Measurements from ENCODE around the gene PIH1D1.
A peak's percentile ranks its signal among the peaks of the same experiment; 100 is the strongest.

The PIH1D1 gene

GRCh38 chr19:49421039-49421877, 30.4 kb downstream of the PIH1D1 start:
- peaks cover 74% of the 10 kb centered on the region in 2 donors for H3K27me3 ChIP-seq (ENCODE audit: control insufficient read depth in 1 of 2, insufficient read depth in 2 of 2, low read length in 2 of 2)
- no peak overlapping the region for H3K27ac ChIP-seq (ENCODE audit: low read depth, low read length)
- no peaks in the 10 kb centered on the region for H3K36me3 ChIP-seq (ENCODE audit: control insufficient read depth in 1 of 2, insufficient read depth in 2 of 2, low read length in 2 of 2)
- H3K4me3 ChIP-seq (ENCODE audit: low read depth in 1 of 2, low read length in 2 of 2): peak overlapping the region in 1 of 2 donors; percentile 29
- H3K9ac ChIP-seq (ENCODE audit: low read depth in 1 of 2, low read length in 2 of 2): no peak overlapping the region
- no peaks in the 10 kb centered on the region for H3K9me3 ChIP-seq (ENCODE audit: control insufficient read depth in 1 of 2, low read length in 2 of 2)
- peaks cover 0 to 7% of the 10 kb centered on the region in 2 donors for H3K4me1 ChIP-seq (ENCODE audit: control insufficient read depth in 1 of 2, insufficient read depth in 2 of 2, low read length in 2 of 2)

DNA sequence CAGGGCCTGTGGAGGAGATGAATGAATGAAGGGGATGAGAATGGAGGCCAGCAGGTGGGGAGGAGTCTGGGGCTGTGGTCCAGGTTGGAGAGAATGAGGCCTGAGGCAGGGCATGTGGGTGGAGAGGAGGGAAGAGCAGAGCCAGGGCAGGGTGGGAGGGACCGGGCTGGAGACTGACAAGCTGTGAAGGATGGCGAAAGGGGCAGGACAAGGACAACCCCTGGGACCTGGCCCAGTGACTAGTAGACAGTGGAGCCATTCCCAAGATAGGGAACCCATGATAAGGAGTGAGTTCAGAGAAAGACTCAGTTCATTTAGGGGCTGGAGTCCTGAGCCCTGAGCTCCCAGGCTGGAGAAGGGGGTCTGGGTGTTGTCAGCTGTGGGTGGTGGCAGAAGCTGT, 31.4 kb downstream of the PIH1D1 start:
- Histone ChIP-seq H3K4me1 (ENCODE audit: control insufficient read depth in 1 of 2, insufficient read depth in 2 of 2, low read length in 2 of 2) (peaks cover 0 to 7% of the 10 kb centered on the region in 2 donors), H3K36me3 (ENCODE audit: control insufficient read depth in 1 of 2, insufficient read depth in 2 of 2, low read length in 2 of 2) (no peaks in the 10 kb centered on the region), H3K27ac (ENCODE audit: low read depth, low read length) (no peak overlapping the region), H3K9ac (ENCODE audit: low read depth in 1 of 2, low read length in 2 of 2) (no peak overlapping the region), H3K4me3 (ENCODE audit: low read depth in 1 of 2, low read length in 2 of 2) (no peak overlapping the region), H3K9me3 (ENCODE audit: control insufficient read depth in 1 of 2, low read length in 2 of 2) (no peaks in the 10 kb centered on the region), H3K27me3 (ENCODE audit: control insufficient read depth in 1 of 2, insufficient read depth in 2 of 2, low read length in 2 of 2) (peaks cover 64% of the 10 kb centered on the region in 2 donors)

DNA sequence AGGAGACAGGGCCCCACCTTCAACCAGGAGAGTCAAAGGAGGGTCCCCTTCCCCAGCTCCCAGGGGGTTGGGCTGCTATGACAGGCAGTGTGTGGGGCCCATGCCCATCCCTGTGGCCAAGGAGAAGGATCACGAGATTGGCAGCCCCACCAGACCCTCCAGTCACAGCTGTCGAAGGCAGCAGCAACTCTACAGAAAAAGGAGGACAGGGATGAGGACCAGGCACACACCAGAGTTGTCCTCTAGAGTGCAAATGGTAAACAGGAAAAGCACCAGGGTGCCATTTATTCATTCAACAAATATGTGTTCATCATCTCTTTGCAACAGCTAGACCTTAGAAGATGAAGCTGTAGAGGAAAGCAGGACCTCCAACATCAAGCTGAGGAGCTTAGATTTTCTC, 32.4 kb downstream of the PIH1D1 start:
- H3K36me3 ChIP-seq (ENCODE audit: control insufficient read depth in 1 of 2, insufficient read depth in 2 of 2, low read length in 2 of 2): no peaks in the 10 kb centered on the region
- peaks cover 0 to 7% of the 10 kb centered on the region in 2 donors for H3K4me1 ChIP-seq (ENCODE audit: control insufficient read depth in 1 of 2, insufficient read depth in 2 of 2, low read length in 2 of 2)
- H3K27ac ChIP-seq (ENCODE audit: low read depth, low read length): no peak overlapping the region
- peaks cover 56 to 58% of the 10 kb centered on the region in 2 donors for H3K27me3 ChIP-seq (ENCODE audit: control insufficient read depth in 1 of 2, insufficient read depth in 2 of 2, low read length in 2 of 2)
- H3K4me3 ChIP-seq (ENCODE audit: low read depth in 1 of 2, low read length in 2 of 2): no peak overlapping the region
- H3K9me3 ChIP-seq (ENCODE audit: control insufficient read depth in 1 of 2, low read length in 2 of 2): no peaks in the 10 kb centered on the region
- H3K9ac ChIP-seq (ENCODE audit: low read depth in 1 of 2, low read length in 2 of 2): no peak overlapping the region

DNA sequence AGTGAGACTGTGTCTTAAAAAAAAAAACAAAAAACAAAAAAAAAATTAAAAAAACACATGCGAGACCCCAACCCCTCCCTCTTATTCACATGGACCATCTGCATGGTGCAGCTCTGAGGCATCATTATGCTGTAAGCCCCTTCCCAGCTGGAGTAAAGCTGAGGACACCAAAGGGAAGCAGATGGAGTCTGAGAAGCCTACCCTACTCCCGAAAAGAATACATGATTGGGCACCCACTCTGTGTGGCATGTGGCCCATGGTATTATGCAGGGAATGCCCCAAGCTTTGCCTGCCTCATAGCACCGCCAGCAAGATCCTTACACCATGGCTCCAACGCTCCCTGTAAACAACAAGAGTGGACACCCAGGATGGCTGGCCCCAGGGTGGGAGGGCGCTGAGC, 33.1 kb downstream of the PIH1D1 start:
- Histone ChIP-seq H3K4me3 (ENCODE audit: low read depth in 1 of 2, low read length in 2 of 2) (no peak overlapping the region), H3K27ac (ENCODE audit: low read depth, low read length) (no peak overlapping the region), H3K9me3 (ENCODE audit: control insufficient read depth in 1 of 2, low read length in 2 of 2) (no peaks in the 10 kb centered on the region), H3K36me3 (ENCODE audit: control insufficient read depth in 1 of 2, insufficient read depth in 2 of 2, low read length in 2 of 2) (no peaks in the 10 kb centered on the region), H3K9ac (ENCODE audit: low read depth in 1 of 2, low read length in 2 of 2) (no peak overlapping the region), H3K4me1 (ENCODE audit: control insufficient read depth in 1 of 2, insufficient read depth in 2 of 2, low read length in 2 of 2) (peaks cover 0 to 7% of the 10 kb centered on the region in 2 donors), H3K27me3 (ENCODE audit: control insufficient read depth in 1 of 2, insufficient read depth in 2 of 2, low read length in 2 of 2) (peaks cover 49 to 52% of the 10 kb centered on the region in 2 donors)

- Histone ChIP-seq H3K4me1 (ENCODE audit: control insufficient read depth in 1 of 2, insufficient read depth in 2 of 2, low read length in 2 of 2) (peaks cover 0 to 7% of the 10 kb centered on the region in 2 donors), H3K27ac (ENCODE audit: low read depth, low read length) (no peak overlapping the region), H3K36me3 (ENCODE audit: control insufficient read depth in 1 of 2, insufficient read depth in 2 of 2, low read length in 2 of 2) (no peaks in the 10 kb centered on the region), H3K9me3 (ENCODE audit: control insufficient read depth in 1 of 2, low read length in 2 of 2) (no peaks in the 10 kb centered on the region), H3K27me3 (ENCODE audit: control insufficient read depth in 1 of 2, insufficient read depth in 2 of 2, low read length in 2 of 2) (peaks cover 35 to 38% of the 10 kb centered on the region in 2 donors), H3K9ac (ENCODE audit: low read depth in 1 of 2, low read length in 2 of 2) (no peak overlapping the region), H3K4me3 (ENCODE audit: low read depth in 1 of 2, low read length in 2 of 2) (no peak overlapping the region)
These were observed 34.5 kb downstream of the PIH1D1 start for GRCh38 chr19:49417088-49417487.

GRCh38 chr19:49415810-49416200, 35.8 kb downstream of the PIH1D1 start:
- H3K9ac ChIP-seq (ENCODE audit: low read depth in 1 of 2, low read length in 2 of 2): no peak overlapping the region
- H3K27me3 ChIP-seq (ENCODE audit: control insufficient read depth in 1 of 2, insufficient read depth in 2 of 2, low read length in 2 of 2): peaks cover 24 to 26% of the 10 kb centered on the region in 2 donors
- H3K4me3 ChIP-seq (ENCODE audit: low read depth in 1 of 2, low read length in 2 of 2): no peak overlapping the region
- H3K36me3 ChIP-seq (ENCODE audit: control insufficient read depth in 1 of 2, insufficient read depth in 2 of 2, low read length in 2 of 2): no peaks in the 10 kb centered on the region
- no peaks in the 10 kb centered on the region for H3K4me1 ChIP-seq (ENCODE audit: control insufficient read depth in 1 of 2, insufficient read depth in 2 of 2, low read length in 2 of 2)
- no peak overlapping the region for H3K27ac ChIP-seq (ENCODE audit: low read depth, low read length)
- no peaks in the 10 kb centered on the region for H3K9me3 ChIP-seq (ENCODE audit: control insufficient read depth in 1 of 2, low read length in 2 of 2)

GRCh38 chr19:49415102-49415809, 36.4 kb downstream of the PIH1D1 start:
- peaks cover 18 to 21% of the 10 kb centered on the region in 2 donors for H3K27me3 ChIP-seq (ENCODE audit: control insufficient read depth in 1 of 2, insufficient read depth in 2 of 2, low read length in 2 of 2)
- no peaks in the 10 kb centered on the region for H3K4me1 ChIP-seq (ENCODE audit: control insufficient read depth in 1 of 2, insufficient read depth in 2 of 2, low read length in 2 of 2)
- H3K4me3 ChIP-seq (ENCODE audit: low read depth in 1 of 2, low read length in 2 of 2): no peak overlapping the region
- H3K36me3 ChIP-seq (ENCODE audit: control insufficient read depth in 1 of 2, insufficient read depth in 2 of 2, low read length in 2 of 2): no peaks in the 10 kb centered on the region
- no peak overlapping the region for H3K9ac ChIP-seq (ENCODE audit: low read depth in 1 of 2, low read length in 2 of 2)
- no peak overlapping the region for H3K27ac ChIP-seq (ENCODE audit: low read depth, low read length)
- no peaks in the 10 kb centered on the region for H3K9me3 ChIP-seq (ENCODE audit: control insufficient read depth in 1 of 2, low read length in 2 of 2)

GRCh38 chr19:49414256-49414655, 37.4 kb downstream of the PIH1D1 start:
- Histone ChIP-seq H3K27ac (ENCODE audit: low read depth, low read length) (no peak overlapping the region), H3K4me3 (ENCODE audit: low read depth in 1 of 2, low read length in 2 of 2) (no peak overlapping the region), H3K27me3 (ENCODE audit: control insufficient read depth in 1 of 2, insufficient read depth in 2 of 2, low read length in 2 of 2) (peaks cover 9 to 12% of the 10 kb centered on the region in 2 donors)

GRCh38 chr19:49413348-49413747, 38.3 kb downstream of the PIH1D1 start:
- H3K9ac ChIP-seq (ENCODE audit: low read depth in 1 of 2, low read length in 2 of 2): no peak overlapping the region
- H3K4me1 ChIP-seq (ENCODE audit: control insufficient read depth in 1 of 2, insufficient read depth in 2 of 2, low read length in 2 of 2): peaks cover 4 to 8% of the 10 kb centered on the region in 2 donors
- no peak overlapping the region for H3K27ac ChIP-seq (ENCODE audit: low read depth, low read length)
- no peaks in the 10 kb centered on the region for H3K36me3 ChIP-seq (ENCODE audit: control insufficient read depth in 1 of 2, insufficient read depth in 2 of 2, low read length in 2 of 2)
- no peaks in the 10 kb centered on the region for H3K9me3 ChIP-seq (ENCODE audit: control insufficient read depth in 1 of 2, low read length in 2 of 2)
- H3K4me3 ChIP-seq (ENCODE audit: low read depth in 1 of 2, low read length in 2 of 2): no peak overlapping the region
- peaks cover 4% of the 10 kb centered on the region in 2 donors for H3K27me3 ChIP-seq (ENCODE audit: control insufficient read depth in 1 of 2, insufficient read depth in 2 of 2, low read length in 2 of 2)

More at GRCh38 chr19:49414256-49414655, 37.4 kb downstream of the PIH1D1 start:
- Histone ChIP-seq H3K36me3 (ENCODE audit: control insufficient read depth in 1 of 2, insufficient read depth in 2 of 2, low read length in 2 of 2) (no peaks in the 10 kb centered on the region), H3K9ac (ENCODE audit: low read depth in 1 of 2, low read length in 2 of 2) (no peak overlapping the region), H3K4me1 (ENCODE audit: control insufficient read depth in 1 of 2, insufficient read depth in 2 of 2, low read length in 2 of 2) (peaks cover 0 to 1% of the 10 kb centered on the region in 2 donors), H3K9me3 (ENCODE audit: control insufficient read depth in 1 of 2, low read length in 2 of 2) (no peaks in the 10 kb centered on the region)

- no peaks in the 10 kb centered on the region for H3K27me3 ChIP-seq (ENCODE audit: control insufficient read depth in 1 of 2, insufficient read depth in 2 of 2, low read length in 2 of 2)
These were observed 39.8 kb downstream of the PIH1D1 start for GRCh38 chr19:49411681-49412326.

More at GRCh38 chr19:49411681-49412326, 39.8 kb downstream of the PIH1D1 start:
- no peak overlapping the region for H3K4me3 ChIP-seq (ENCODE audit: low read depth in 1 of 2, low read length in 2 of 2)
- no peak overlapping the region for H3K27ac ChIP-seq (ENCODE audit: low read depth, low read length)
- no peaks in the 10 kb centered on the region for H3K36me3 ChIP-seq (ENCODE audit: control insufficient read depth in 1 of 2, insufficient read depth in 2 of 2, low read length in 2 of 2)
- H3K4me1 ChIP-seq (ENCODE audit: control insufficient read depth in 1 of 2, insufficient read depth in 2 of 2, low read length in 2 of 2): peaks cover 4 to 8% of the 10 kb centered on the region in 2 donors
- no peaks in the 10 kb centered on the region for H3K9me3 ChIP-seq (ENCODE audit: control insufficient read depth in 1 of 2, low read length in 2 of 2)
- H3K9ac ChIP-seq (ENCODE audit: low read depth in 1 of 2, low read length in 2 of 2): no peak overlapping the region
